Uterus (tissue), 2 donors: ENCODE measurements around the gene FAM76B.

Source experiments
- CTCF ChIP-seq, 4 experiments: fragments of 200-600 bp in 2 of 4; fragments of 450-650 bp in 2 of 4; sonication (generic) in 2 of 4; IDR thresholded peaks; one replicate each; pipeline ENCODE4 v1.5.1; 2016 to 2019; ENCODE audit warnings: antibody characterized with exemption in 4 of 4, mild to moderate bottlenecking in 2 of 4, moderate library complexity in 1 of 4
- POLR2A ChIP-seq, 2 donors: fragments of 450-650 bp; IDR thresholded peaks; one replicate each; pipeline ENCODE4 v1.6.1; 2016; ENCODE audit warnings: antibody characterized with exemption in 2 of 2, mild to moderate bottlenecking in 1 of 2, moderate library complexity in 1 of 2

- TF ChIP-seq CTCF (IDR thresholded peaks at IDR 0.05) (no peak), POLR2A (IDR thresholded peaks at IDR 0.05) (no peak)
Measured at GRCh38 chr11:95727620-95728019, 62.0 kb downstream of the FAM76B start.
